ENCODE measurements around the gene KRT33A.
"Not testable (repeated sequence)": the region's sequence is repeated elsewhere in the genome, so short reads cannot be mapped to it uniquely, and the experiment has no call there.

Gene KRT33A

DNA sequence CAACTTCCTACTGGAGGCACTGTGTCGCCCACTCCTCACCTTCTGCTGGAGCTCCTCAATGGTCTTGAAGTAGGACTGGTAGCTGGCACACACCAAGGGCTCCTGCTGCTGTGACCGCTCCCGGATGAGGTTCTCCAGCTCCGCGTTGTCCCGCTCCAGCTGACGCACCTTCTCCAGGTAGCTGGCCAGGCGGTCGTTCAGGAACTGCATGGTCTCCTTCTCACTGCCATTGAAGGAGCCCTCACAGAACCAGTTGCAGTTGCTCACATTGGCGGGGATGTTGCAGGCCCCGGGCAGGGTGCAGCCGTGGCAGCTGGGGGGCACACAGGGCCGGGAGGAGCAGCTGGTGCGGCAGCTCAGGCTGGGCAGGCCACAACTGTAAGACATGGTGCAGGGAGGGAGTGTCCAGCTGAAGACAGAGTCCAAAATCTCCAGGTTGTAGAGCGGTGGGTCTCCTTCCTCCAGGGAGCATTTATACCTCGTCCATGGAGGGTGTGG, at the start of gene KRT33A:
Gene KRT33A (minus strand): TSS at position 448 of the 498 bp plus-strand sequence. CDS start 61 bp downstream, at position 387.
- DNase-seq, result not testable (repeated sequence)

DNA sequence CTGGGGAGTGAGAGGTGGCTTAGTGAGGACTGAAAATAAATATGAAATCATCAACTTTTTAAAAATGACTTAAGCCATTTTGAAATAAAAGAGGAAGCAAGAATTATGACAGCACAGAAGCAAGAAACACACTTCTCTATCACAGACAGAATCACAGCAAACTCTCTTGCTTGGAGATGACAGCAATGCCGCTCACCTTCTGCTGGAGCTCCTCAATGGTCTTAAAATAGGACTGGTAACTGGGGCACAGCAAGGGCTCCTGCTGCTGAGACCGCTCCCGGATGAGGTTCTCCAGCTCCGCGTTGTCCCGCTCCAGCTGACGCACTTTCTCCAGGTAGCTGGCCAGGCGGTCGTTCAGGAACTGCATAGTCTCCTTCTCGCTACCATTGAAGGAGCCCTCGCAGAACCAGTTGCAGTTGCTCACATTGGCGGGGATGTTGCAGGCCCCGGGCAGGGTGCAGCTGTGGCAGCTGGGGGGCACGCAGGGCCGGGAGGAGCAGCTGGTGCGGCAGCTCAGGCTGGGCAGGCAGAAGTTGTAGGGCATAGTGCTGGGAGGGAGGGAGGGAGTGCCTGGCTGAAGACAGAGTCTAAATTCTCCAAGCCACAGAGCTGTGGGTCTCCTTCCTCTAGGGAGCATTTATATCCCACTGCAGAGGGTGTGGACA, 46.5 kb upstream of the KRT33A start, which contains the start of gene KRT31:
Gene KRT31 (minus strand): TSS at position 613 of the 665 bp plus-strand sequence. CDS start 69 bp downstream, at position 544.
- no peak for DNase-seq

GRCh38 chr17:41396340-41396739, 45.7 kb upstream of the KRT33A start:
- DNase-seq, result no peak

GRCh38 chr17:41395611-41396010, 45.0 kb upstream of the KRT33A start:
- DNase-seq, result no peak

DNA sequence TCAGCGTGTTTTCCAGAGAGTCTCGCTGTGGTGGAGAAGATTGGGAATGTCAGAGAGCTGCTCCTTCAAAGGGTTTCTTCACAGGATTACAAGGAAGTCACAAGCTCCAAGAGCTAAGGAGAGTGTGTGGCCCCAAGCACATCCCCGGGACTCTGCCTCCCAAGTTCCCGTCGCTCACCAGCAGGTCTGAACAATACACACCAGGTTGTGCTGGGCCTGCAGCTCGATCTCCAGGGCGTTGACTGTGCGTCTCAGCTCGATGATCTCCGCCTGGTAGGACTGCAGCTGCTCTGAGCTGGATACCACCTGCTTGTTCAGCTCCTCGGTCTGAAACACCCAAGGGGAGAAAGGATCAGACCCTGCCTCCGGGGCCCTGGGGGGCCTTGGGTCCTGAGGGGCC, 44.4 kb upstream of the KRT33A start:
- DNase-seq, result not testable (repeated sequence)

GRCh38 chr17:41394254-41394996, 43.8 kb upstream of the KRT33A start:
- DNase-seq, result no peak

DNA sequence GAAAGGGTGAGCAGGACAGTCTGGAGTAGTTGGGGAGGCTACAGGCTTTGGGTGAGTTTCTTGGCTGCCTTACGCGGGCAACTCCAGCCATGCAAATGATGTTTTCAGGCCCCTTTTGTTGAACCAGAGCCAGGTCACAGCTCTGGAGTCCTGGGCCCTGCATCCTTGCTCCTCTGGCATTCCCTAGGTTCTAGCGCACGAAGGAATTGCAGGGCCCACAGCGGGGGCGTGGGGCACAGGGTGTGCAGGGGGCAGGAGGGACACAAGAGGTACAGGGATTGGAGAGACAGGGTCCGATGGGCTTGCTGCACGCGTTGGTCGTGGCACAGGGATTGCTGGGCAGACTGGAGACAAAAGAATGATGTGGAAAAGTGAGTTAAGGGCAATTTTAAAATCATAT, 43.2 kb upstream of the KRT33A start:
- no peak for DNase-seq

DNA sequence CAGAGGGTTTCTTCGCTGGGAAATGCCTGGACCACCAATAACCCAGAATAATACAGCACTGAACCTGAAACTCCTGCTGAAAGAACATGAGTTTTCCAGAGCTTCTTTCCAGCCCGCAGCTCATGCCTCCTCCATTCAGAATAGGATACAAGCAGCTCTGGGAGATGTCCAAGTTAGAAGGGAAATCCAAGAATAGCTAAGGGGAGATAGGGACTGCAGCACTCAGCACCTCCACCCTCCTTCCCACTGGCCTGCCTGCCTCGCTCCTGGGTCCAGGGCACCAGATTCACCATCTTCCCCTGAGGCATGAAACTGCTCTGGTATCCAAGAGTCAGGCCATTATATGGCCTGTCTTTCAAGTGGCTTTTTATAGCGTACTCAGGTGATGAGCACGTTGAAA, 42.7 kb upstream of the KRT33A start:
- DNase-seq, result no peak

DNA sequence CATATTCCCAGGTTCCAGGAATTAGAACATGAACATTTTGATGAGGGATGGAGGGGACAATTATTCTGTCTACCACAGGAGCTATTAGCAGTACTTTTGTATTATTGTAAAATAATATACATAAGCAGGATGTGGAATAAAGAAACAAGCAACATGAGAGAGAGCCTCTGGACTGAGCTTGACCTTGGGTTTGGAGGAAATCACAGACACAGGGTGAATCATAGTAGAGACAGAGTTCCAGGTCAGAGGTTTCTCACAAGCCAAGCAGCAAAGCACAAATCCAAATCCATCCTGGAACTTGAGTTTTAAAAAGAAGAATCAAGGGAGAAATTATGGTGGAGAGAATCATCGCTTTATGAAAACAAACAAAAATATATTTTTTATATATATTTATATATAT, 41.6 kb upstream of the KRT33A start:
- DNase-seq, result no peak

- DNase-seq, result no peak
These were observed 40.9 kb upstream of the KRT33A start for GRCh38 chr17:41391535-41391934.

- DNase-seq, result no peak
These were observed 39.8 kb upstream of the KRT33A start for GRCh38 chr17:41390411-41390938.

DNA sequence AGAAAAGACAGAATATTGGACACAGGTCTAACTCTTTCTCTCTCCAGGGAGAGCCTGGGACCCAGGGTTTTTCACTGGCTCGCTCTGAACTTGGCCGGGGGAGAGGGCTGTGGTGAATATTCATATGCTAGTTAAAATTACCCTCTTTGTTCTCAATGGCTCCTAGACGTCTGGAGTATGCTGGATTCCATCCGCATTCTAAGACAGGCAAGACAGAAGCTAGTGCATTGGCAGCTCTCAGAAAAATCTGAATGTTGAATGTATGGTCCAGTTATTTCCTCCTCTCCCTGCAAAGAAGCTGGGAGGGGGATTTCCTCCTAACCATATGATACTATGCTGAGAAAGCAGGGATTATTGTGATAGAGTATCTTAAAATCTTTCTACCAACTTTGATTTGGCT, 37.0 kb upstream of the KRT33A start:
- no peak for DNase-seq

GRCh38 chr17:41386227-41386626, 35.6 kb upstream of the KRT33A start:
- no peak for DNase-seq

DNA sequence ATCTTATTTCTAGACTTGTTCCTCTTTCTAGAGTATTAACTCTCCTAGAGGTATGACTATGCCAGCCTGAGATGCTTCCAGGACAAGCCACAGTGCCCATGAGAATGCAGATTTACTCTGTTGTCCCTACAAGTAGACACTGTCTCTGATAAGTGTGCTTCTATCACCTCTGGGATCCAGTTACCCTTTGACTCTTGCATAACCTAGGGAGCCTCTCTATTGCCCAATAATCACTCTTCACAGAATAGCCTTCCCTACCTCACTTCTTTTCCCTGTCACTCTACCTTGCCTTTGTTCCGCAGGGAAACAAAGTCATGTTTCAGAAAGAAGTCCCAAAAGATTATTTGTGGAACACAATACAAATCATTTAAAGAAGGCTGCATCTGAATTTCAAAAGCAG, 33.1 kb upstream of the KRT33A start:
- no peak for DNase-seq

GRCh38 chr17:41382394-41382793, 31.8 kb upstream of the KRT33A start:
- no peak for DNase-seq

DNA sequence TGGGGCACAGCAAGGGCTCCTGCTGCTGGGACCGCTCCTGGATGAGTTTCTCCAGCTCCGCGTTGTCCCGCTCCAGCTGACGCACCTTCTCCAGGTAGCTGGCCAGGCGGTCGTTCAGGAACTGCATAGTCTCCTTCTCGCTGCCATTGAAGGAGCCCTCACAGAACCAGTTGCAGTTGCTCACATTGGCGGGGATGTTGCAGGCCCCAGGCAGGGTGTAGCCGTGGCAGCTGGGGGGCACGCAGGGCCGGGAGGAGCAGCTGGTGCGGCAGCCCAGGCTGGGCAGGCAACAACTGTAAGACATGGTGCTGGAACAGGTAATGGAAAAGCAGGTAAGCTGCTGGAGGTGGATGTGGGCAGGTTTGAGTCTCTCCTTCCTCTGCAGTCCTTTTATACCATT, 31.3 kb upstream of the KRT33A start, which contains the start of gene KRT34:
Gene KRT34 (minus strand): TSS at position 364 of the 400 bp plus-strand sequence. CDS start 60 bp downstream, at position 304.
- not testable (repeated sequence) for DNase-seq

DNA sequence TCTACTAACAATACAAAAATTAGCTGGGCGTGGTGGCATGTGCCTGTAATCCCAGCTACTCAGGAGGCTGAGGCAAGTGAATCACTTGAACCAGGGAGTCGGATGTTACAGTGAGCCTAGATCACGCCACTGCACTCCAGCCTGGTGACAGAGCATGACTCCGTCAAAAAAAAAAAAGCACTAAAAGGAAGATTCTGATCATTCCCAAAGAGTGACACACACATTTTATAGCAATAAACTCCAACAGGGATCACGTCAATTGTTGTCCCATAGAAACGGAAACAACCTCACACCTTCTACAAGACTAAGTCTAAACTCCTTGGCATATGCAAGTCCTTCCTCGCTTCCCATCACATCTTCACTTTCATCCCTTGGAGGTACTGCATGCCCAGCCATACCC, 29.5 kb upstream of the KRT33A start:
- DNase-seq, result not testable (repeated sequence)

GRCh38 chr17:41377546-41377945, 26.9 kb upstream of the KRT33A start:
- no peak for DNase-seq

GRCh38 chr17:41369713-41370112, 19.1 kb upstream of the KRT33A start, which contains the start of gene KRT33B:
KRT33B (minus strand) TSS chr17:41369813; CDS start chr17:41369750, 63 bp downstream.
- DNase-seq, result no peak

- no peak for DNase-seq
These were observed 18.4 kb upstream of the KRT33A start for GRCh38 chr17:41369023-41369422.

GRCh38 chr17:41367426-41368075, 16.9 kb upstream of the KRT33A start:
- DNase-seq, result no peak

- DNase-seq, result no peak
These were observed 15.4 kb upstream of the KRT33A start for GRCh38 chr17:41366070-41366469.

DNA sequence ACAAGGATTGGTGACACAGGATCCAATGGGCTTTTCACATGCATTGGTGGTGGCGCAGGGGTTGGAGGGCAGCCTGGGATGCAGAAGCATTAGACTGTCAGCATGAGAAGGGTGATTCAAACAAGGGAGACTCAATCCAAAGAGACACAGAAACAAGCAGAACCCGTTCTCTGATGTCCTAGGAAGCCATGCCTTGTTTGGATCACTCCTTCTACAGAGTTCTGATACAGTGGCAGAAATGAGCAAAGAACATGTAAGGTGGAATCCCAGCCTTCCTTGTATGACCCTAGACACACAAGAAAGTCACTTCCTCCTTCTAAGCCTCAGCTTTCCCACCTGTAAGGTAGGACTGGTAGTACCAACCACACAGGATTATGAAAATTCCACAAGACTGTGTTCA, 13.3 kb upstream of the KRT33A start:
- no peak for DNase-seq

Data from SHP77 (cell line).